HepG2 (cell line): ENCODE data around the gene NHERF2. TPM values are rescaled to one million over a fixed set of nuclear protein-coding genes. Genes with fewer than 3 reads are reported as not detected.

Experiments
- ATF1 ChIP-seq: IDR thresholded peaks from 2 replicates; pipeline ENCODE4 v1.6.1; 2016; ENCODE audit warnings: mild to moderate bottlenecking, control low read depth
- HMG20B ChIP-seq: conservative IDR thresholded peaks from 2 replicates; pipeline ENCODE4 v1.6.1; 2016; ENCODE audit warnings: missing genetic modification reagents, missing compliant biosample characterization
- SMAD3 ChIP-seq: sonication (generic); formaldehyde crosslinking; IDR thresholded peaks from 2 replicates; pipeline ENCODE4 v1.4.0; 2020; ENCODE audit warnings: missing genetic modification reagents
- SP5 ChIP-seq: IDR thresholded peaks from 2 replicates; pipeline ENCODE4 v1.6.1; 2016; ENCODE audit warnings: low read depth, borderline replicate concordance
- SRSF4 ChIP-seq: fragments of 200-400 bp; formaldehyde crosslinking; IDR thresholded peaks from one replicate; pipeline ENCODE4 v1.6.1; 2018; ENCODE audit warnings: mild to moderate bottlenecking, low read depth, low read length, moderate library complexity; ENCODE audit not compliant: poor library complexity, severe bottlenecking
- ZNF121 ChIP-seq: sonication (generic); formaldehyde crosslinking; IDR thresholded peaks from 2 replicates; pipeline ENCODE4 v1.5.0; 2020; ENCODE audit warnings: mild to moderate bottlenecking, missing genetic modification reagents
- ZNF282 ChIP-seq: fragments of 450-650 bp; IDR thresholded peaks from 2 replicates; pipeline ENCODE4 v1.6.1; 2018; ENCODE audit not compliant: partially characterized antibody
- ZNF496 ChIP-seq: sonication (generic); formaldehyde crosslinking; IDR thresholded peaks from 2 replicates; pipeline ENCODE4 v1.8.1; 2023; ENCODE audit warnings: mild to moderate bottlenecking, moderate library complexity, missing genetic modification reagents; ENCODE audit not compliant: insufficient replicate concordance
- ZNF557 ChIP-seq: sonication (generic); formaldehyde crosslinking; IDR thresholded peaks from 2 replicates; pipeline ENCODE4 v1.4.0; 2020; ENCODE audit warnings: missing genetic modification reagents
- ZNF766 ChIP-seq: sonication (generic); formaldehyde crosslinking; IDR thresholded peaks from 2 replicates; pipeline ENCODE4 v1.5.0; 2020; ENCODE audit warnings: missing genetic modification reagents, borderline replicate concordance
- ZNF782 ChIP-seq: sonication (generic); formaldehyde crosslinking; IDR thresholded peaks from 2 replicates; pipeline ENCODE4 v1.4.0; 2020; ENCODE audit warnings: missing genetic modification reagents, mild to moderate bottlenecking, borderline replicate concordance
- polyA plus RNA-seq, 8 experiments: library from polyadenylated mRNA; depleted of rRNA in 3 of 8; stranded (reverse) in 7 of 8; unstranded in 1 of 8; fragments of >200 nt; fragmentation: Illumina TruSeq in 4 of 8; extraction: Trizol in 4 of 8; gene quantifications; 2 replicates each; pipeline versions ENCODE4 v1.2.1 to v1.2.3, GENCODE V29; 2011 to 2016; ENCODE audit warnings: low read depth in 4 of 8, missing spikeins in 1 of 8, mixed read lengths in 1 of 8; ENCODE audit not compliant: insufficient read depth in 1 of 8
- total RNA-seq, 5 experiments: library from RNA; depleted of rRNA; stranded (reverse); fragments of >200 nt; fragmentation: Illumina TruSeq; extraction: Trizol; gene quantifications; 2 replicates each; pipeline ENCODE4 v1.2.3, GENCODE V29; 2016; ENCODE audit warnings: low read depth in 1 of 5
- TF ChIP-seq, protein P1 (sequence below): sonication (generic); formaldehyde crosslinking; IDR thresholded peaks from 2 replicates; pipeline ENCODE4 v1.4.0; 2020; ENCODE audit warnings: missing genetic modification reagents, borderline replicate concordance
- TF ChIP-seq, protein P2 (sequence below): sonication (generic); formaldehyde crosslinking; IDR thresholded peaks from 2 replicates; pipeline ENCODE4 v1.4.0; 2020; ENCODE audit warnings: missing genetic modification reagents
- TF ChIP-seq, protein P3 (sequence below): sonication (generic); formaldehyde crosslinking; IDR thresholded peaks from 2 replicates; pipeline ENCODE4 v1.4.0; 2020; ENCODE audit warnings: missing genetic modification reagents
- TF ChIP-seq, protein P4 (sequence below): sonication (generic); formaldehyde crosslinking; IDR thresholded peaks from 2 replicates; pipeline ENCODE4 v1.5.1; 2020; ENCODE audit warnings: mild to moderate bottlenecking, missing genetic modification reagents, moderate library complexity

The NHERF2 gene
- total and polyA plus RNA-seq, 2 of the 13 experiments (the other 11 are each of a cell fraction or from before 2014, with no cell fraction given), result 23.7 to 39.3 TPM

DNA sequence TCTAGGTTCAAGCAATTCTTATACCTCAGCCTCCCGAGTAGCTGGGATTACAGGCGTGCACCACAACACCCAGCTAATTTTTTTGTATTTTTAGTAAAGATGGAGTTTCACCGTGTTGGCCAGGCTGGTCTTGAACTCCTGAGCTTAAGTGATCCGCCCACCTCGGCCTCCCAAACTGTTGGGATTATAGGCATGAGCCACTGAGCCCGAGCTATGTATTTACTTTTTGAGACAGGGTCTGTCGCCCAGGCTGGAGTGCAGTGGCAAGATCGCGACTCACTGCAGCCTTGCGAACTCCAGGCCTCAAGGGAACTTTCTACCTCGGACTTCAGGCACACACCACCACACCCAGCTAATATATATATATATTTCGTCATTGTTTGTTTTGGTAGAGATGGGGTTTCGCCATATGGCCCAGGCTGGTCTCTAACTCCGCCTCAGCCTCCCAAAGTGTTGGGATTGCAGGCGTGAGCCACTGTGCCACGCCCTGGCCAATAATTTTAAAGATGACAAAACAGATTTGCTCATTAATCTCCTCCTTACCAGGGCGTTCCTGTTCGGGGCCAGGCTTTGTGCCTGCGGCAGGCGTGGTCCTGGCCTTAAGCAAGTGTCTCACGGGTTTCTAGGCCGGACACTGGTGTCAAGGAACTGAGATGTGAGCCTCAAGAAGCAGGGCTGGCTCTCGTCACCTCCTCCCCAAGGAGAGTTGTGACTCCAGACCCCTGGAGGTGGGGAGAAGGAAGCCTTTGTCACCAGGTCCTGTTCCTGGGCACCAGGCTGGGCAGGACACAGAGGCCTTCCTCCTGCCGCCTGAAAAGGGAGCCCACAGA, 11.4 kb upstream of the NHERF2 start (continued):
- TF ChIP-seq SP5 (CRISPR knock-in tag) (peak; percentile 42; the same call in 1 of the 2 replicates), ZNF782 (CRISPR knock-in tag) (no peak), ATF1 (CRISPR knock-in tag) (no peak), HMG20B (no peak), ZNF766 (CRISPR knock-in tag) (0 out of 2 replicates have a peak, but pooled peaks have one; percentile 23), ZNF496 (no peak), ZNF557 (CRISPR knock-in tag) (no peak), SMAD3 (CRISPR knock-in tag) (no peak), ZNF121 (CRISPR knock-in tag) (no peak), SRSF4 (no peak), ZNF282 (no peak)
- TF ChIP-seq, protein P1, sequence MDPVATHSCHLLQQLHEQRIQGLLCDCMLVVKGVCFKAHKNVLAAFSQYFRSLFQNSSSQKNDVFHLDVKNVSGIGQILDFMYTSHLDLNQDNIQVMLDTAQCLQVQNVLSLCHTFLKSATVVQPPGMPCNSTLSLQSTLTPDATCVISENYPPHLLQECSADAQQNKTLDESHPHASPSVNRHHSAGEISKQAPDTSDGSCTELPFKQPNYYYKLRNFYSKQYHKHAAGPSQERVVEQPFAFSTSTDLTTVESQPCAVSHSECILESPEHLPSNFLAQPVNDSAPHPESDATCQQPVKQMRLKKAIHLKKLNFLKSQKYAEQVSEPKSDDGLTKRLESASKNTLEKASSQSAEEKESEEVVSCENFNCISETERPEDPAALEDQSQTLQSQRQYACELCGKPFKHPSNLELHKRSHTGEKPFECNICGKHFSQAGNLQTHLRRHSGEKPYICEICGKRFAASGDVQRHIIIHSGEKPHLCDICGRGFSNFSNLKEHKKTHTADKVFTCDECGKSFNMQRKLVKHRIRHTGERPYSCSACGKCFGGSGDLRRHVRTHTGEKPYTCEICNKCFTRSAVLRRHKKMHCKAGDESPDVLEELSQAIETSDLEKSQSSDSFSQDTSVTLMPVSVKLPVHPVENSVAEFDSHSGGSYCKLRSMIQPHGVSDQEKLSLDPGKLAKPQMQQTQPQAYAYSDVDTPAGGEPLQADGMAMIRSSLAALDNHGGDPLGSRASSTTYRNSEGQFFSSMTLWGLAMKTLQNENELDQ, result no peak
- TF ChIP-seq, protein P2, sequence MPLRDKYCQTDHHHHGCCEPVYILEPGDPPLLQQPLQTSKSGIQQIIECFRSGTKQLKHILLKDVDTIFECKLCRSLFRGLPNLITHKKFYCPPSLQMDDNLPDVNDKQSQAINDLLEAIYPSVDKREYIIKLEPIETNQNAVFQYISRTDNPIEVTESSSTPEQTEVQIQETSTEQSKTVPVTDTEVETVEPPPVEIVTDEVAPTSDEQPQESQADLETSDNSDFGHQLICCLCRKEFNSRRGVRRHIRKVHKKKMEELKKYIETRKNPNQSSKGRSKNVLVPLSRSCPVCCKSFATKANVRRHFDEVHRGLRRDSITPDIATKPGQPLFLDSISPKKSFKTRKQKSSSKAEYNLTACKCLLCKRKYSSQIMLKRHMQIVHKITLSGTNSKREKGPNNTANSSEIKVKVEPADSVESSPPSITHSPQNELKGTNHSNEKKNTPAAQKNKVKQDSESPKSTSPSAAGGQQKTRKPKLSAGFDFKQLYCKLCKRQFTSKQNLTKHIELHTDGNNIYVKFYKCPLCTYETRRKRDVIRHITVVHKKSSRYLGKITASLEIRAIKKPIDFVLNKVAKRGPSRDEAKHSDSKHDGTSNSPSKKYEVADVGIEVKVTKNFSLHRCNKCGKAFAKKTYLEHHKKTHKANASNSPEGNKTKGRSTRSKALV (CRISPR knock-in tag), result 0 out of 2 replicates have a peak, but pooled peaks have one; percentile 53
- TF ChIP-seq, protein P3, sequence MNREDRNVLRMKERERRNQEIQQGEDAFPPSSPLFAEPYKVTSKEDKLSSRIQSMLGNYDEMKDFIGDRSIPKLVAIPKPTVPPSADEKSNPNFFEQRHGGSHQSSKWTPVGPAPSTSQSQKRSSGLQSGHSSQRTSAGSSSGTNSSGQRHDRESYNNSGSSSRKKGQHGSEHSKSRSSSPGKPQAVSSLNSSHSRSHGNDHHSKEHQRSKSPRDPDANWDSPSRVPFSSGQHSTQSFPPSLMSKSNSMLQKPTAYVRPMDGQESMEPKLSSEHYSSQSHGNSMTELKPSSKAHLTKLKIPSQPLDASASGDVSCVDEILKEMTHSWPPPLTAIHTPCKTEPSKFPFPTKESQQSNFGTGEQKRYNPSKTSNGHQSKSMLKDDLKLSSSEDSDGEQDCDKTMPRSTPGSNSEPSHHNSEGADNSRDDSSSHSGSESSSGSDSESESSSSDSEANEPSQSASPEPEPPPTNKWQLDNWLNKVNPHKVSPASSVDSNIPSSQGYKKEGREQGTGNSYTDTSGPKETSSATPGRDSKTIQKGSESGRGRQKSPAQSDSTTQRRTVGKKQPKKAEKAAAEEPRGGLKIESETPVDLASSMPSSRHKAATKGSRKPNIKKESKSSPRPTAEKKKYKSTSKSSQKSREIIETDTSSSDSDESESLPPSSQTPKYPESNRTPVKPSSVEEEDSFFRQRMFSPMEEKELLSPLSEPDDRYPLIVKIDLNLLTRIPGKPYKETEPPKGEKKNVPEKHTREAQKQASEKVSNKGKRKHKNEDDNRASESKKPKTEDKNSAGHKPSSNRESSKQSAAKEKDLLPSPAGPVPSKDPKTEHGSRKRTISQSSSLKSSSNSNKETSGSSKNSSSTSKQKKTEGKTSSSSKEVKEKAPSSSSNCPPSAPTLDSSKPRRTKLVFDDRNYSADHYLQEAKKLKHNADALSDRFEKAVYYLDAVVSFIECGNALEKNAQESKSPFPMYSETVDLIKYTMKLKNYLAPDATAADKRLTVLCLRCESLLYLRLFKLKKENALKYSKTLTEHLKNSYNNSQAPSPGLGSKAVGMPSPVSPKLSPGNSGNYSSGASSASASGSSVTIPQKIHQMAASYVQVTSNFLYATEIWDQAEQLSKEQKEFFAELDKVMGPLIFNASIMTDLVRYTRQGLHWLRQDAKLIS (CRISPR knock-in tag), result no peak
- TF ChIP-seq, protein P4, sequence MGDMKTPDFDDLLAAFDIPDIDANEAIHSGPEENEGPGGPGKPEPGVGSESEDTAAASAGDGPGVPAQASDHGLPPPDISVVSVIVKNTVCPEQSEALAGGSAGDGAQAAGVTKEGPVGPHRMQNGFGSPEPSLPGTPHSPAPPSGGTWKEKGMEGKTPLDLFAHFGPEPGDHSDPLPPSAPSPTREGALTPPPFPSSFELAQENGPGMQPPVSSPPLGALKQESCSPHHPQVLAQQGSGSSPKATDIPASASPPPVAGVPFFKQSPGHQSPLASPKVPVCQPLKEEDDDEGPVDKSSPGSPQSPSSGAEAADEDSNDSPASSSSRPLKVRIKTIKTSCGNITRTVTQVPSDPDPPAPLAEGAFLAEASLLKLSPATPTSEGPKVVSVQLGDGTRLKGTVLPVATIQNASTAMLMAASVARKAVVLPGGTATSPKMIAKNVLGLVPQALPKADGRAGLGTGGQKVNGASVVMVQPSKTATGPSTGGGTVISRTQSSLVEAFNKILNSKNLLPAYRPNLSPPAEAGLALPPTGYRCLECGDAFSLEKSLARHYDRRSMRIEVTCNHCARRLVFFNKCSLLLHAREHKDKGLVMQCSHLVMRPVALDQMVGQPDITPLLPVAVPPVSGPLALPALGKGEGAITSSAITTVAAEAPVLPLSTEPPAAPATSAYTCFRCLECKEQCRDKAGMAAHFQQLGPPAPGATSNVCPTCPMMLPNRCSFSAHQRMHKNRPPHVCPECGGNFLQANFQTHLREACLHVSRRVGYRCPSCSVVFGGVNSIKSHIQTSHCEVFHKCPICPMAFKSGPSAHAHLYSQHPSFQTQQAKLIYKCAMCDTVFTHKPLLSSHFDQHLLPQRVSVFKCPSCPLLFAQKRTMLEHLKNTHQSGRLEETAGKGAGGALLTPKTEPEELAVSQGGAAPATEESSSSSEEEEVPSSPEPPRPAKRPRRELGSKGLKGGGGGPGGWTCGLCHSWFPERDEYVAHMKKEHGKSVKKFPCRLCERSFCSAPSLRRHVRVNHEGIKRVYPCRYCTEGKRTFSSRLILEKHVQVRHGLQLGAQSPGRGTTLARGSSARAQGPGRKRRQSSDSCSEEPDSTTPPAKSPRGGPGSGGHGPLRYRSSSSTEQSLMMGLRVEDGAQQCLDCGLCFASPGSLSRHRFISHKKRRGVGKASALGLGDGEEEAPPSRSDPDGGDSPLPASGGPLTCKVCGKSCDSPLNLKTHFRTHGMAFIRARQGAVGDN, result peak; percentile 64
